Vagina (tissue), 2 donors: ENCODE data around the gene LSP1.

Source experiments
- CTCF ChIP-seq, 3 experiments: fragments of 450-650 bp in 2 of 3; fragments of 200-600 bp in 1 of 3; sonication (generic) in 1 of 3; IDR thresholded peaks; one replicate each; pipeline ENCODE4 v1.5.1; 2017 to 2019; ENCODE audit warnings: antibody characterized with exemption in 3 of 3, mild to moderate bottlenecking in 2 of 3, moderate library complexity in 2 of 3
- POLR2A ChIP-seq, 2 donors: fragments of 450-650 bp; IDR thresholded peaks; one replicate each; pipeline ENCODE4 v1.6.1; 2017; ENCODE audit warnings: antibody characterized with exemption in 2 of 2, mild to moderate bottlenecking in 2 of 2, moderate library complexity in 2 of 2
- POLR2AphosphoS5 ChIP-seq, 2 donors: sonication (generic); formaldehyde crosslinking; IDR thresholded peaks; one replicate each; pipeline ENCODE4 v1.9.0; 2017; ENCODE audit warnings: antibody characterized with exemption in 2 of 2, mild to moderate bottlenecking in 2 of 2, low read depth in 1 of 2; ENCODE audit not compliant: insufficient read depth in 1 of 2

DNA sequence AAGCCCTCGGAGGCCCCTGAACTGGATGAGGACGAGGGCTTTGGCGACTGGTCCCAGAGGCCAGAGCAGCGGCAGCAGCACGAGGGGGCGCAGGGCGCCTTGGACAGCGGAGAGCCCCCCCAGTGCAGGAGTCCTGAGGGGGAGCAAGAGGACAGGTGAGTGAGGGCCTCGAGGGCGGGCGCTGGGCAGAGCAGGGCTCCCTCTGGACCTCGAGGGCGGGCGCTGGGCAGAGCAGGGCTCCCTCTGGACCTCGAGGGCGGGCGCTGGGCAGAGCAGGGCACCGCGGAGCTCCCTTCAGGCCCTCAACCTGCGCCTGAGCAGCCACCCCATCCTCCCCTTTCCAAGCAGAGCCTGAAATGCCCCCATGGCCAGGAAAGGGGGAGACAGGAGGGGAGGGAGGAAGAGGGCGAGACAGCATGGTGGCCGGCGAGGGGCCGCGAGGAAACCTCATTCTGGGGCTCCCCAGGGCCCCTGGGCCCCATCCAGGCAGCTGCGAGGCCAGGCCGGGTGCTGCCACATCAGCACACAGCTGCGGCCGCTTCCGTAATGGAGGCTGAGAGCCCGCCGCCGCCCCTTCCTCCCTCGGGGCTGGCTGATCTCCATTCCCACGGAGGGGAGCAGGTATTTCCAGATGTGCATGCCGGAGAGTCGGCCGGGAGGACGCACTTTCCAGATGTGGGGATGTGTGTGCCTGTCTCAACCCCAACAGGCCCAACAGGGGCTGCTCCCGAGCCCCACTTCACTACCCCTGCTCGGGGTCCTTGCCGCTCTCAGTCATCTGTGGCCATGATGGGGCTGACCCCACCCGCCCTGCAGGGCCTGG, 28.8 kb downstream of the LSP1 start:
- TF ChIP-seq POLR2A (IDR thresholded peaks at IDR 0.05) = no peak
- no peak for TF ChIP-seq CTCF (IDR thresholded peaks at IDR 0.05)
- no peak for TF ChIP-seq POLR2AphosphoS5 (IDR thresholded peaks at IDR 0.05; ENCODE audit: insufficient read depth in 1 of 2, low read depth in 1 of 2)
